ENCODE data around the gene FILIP1. TPM values are rescaled to one million over a fixed set of nuclear protein-coding genes. Genes with fewer than 3 reads are reported as not detected.

The FILIP1 gene
- total and polyA plus RNA-seq, 10 of the 15 experiments (the other 5 are each of a cell fraction or from before 2014, with no cell fraction given) = 0.23 to 2.0 (median 0.44) TPM

DNA sequence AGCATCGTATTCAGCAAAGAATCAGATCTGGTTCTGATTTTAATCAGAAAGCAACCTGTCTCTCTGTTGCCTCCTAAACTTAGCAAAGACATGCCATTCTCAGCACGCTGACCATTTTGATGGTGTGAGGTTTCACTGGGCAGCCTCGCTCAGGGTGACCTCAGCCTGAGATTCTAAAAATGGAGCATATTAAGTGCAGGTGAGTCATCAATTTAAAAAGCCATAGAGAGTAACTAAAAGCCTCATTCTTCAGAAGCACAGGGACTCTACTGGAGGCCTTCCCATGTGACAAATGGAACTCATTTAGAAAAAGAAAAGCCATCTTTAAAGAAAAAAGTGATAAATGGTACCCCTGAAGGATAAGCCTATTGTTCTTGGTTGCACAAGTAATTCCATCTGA lies 91.3 kb downstream of the FILIP1 start:
- TF ChIP-seq BHLHE40 (IDR thresholded peaks at IDR 0.05; ENCODE audit: borderline replicate concordance in 1 of 2, low read depth in 2 of 2, low read length in 1 of 2) = peak in 1 of 2 experiments; percentile 6; a peak in 1 of 4 replicates
- TF ChIP-seq, protein P1, sequence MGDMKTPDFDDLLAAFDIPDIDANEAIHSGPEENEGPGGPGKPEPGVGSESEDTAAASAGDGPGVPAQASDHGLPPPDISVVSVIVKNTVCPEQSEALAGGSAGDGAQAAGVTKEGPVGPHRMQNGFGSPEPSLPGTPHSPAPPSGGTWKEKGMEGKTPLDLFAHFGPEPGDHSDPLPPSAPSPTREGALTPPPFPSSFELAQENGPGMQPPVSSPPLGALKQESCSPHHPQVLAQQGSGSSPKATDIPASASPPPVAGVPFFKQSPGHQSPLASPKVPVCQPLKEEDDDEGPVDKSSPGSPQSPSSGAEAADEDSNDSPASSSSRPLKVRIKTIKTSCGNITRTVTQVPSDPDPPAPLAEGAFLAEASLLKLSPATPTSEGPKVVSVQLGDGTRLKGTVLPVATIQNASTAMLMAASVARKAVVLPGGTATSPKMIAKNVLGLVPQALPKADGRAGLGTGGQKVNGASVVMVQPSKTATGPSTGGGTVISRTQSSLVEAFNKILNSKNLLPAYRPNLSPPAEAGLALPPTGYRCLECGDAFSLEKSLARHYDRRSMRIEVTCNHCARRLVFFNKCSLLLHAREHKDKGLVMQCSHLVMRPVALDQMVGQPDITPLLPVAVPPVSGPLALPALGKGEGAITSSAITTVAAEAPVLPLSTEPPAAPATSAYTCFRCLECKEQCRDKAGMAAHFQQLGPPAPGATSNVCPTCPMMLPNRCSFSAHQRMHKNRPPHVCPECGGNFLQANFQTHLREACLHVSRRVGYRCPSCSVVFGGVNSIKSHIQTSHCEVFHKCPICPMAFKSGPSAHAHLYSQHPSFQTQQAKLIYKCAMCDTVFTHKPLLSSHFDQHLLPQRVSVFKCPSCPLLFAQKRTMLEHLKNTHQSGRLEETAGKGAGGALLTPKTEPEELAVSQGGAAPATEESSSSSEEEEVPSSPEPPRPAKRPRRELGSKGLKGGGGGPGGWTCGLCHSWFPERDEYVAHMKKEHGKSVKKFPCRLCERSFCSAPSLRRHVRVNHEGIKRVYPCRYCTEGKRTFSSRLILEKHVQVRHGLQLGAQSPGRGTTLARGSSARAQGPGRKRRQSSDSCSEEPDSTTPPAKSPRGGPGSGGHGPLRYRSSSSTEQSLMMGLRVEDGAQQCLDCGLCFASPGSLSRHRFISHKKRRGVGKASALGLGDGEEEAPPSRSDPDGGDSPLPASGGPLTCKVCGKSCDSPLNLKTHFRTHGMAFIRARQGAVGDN (IDR thresholded peaks at IDR 0.05) = no peak
- TF ChIP-seq ATF7 (IDR thresholded peaks at IDR 0.05; ENCODE audit: low read depth) = 0 out of 2 replicates have a peak, but pooled peaks have one; percentile 61
- peak; percentile 19; the same call in 1 of the 2 replicates for TF ChIP-seq MTA2 (IDR thresholded peaks at IDR 0.05; ENCODE audit: low read depth)
- TF ChIP-seq GATAD2B (conservative IDR thresholded peaks at IDR 0.05; ENCODE audit: low read depth) = no peak
- no peak for TF ChIP-seq SREBF1 (IDR thresholded peaks at IDR 0.05; ENCODE audit: low read length)
- peak; percentile 49 for TF ChIP-seq MEF2B (IDR thresholded peaks at IDR 0.05; ENCODE audit: partially characterized antibody, poor library complexity, severe bottlenecking)
- no peak for TF ChIP-seq MXI1 (IDR thresholded peaks at IDR 0.05; ENCODE audit: low read depth, low read length)
- ATAC-seq (peak; percentile 94), DNase-seq (ENCODE audit: low read depth, low spot score) (no peak), FAIRE-seq (peak; percentile 35)
- no peaks in the 10 kb centered on the region for H4K20me1 ChIP-seq (ENCODE audit: control insufficient read depth, insufficient read depth)
- BruUV-seq (replicated peaks) = no TSS peak
- ChIA-PET POLR2A (no interaction called here), SMC1A (ENCODE audit: uncharacterized antibody, unreplicated experiment) (interaction anchor here (0.6 kb wide), 1 partner anchor 189 kb away, joined by 3 read pairs; no protein-coding TSS in a partner anchor), RAD21 (ENCODE audit: unreplicated experiment) (interaction anchor here (1.6 kb wide), 1 partner anchor 20 kb away, joined by 4 read pairs; no protein-coding TSS in a partner anchor), CTCF (no interaction called here)
- intact Hi-C loops (cut with micrococcal nuclease; ENCODE audit: unreplicated experiment) (no loop called here), in situ Hi-C loops (cut with MboI) (no loop called here)
- no peaks in the 10 kb centered on the region for H3K36me3 ChIP-seq (ENCODE audit: control insufficient read depth in 2 of 2, insufficient read depth in 2 of 2, low read length in 1 of 2)
- H3K27me3 ChIP-seq (replicated peaks in 1 of 2; ENCODE audit: control insufficient read depth in 2 of 2, insufficient read depth in 2 of 2, low read length in 1 of 2) = no peaks in the 10 kb centered on the region
- H2AFZ ChIP-seq (ENCODE audit: control insufficient read depth, low read depth, low read length) = no peak overlapping the region
- H3K4me3 ChIP-seq = no peak overlapping the region
- H3K4me2 ChIP-seq (ENCODE audit: control insufficient read depth, insufficient read depth) = no peak overlapping the region
- 11% methylated on average over 3 of the region's 3 CpGs for WGBS (ENCODE audit: insufficient coverage, insufficient replicate concordance, low lambda C conversion rate, missing lambda C conversion rate)
- H3K9ac ChIP-seq (ENCODE audit: control insufficient read depth, insufficient read depth, low read length) = no peak overlapping the region
- no peaks in the 10 kb centered on the region for H3K9me3 ChIP-seq (replicated peaks; ENCODE audit: control insufficient read depth, insufficient read depth, low read length)
- no peaks in the 10 kb centered on the region for H3K79me2 ChIP-seq (ENCODE audit: control insufficient read depth, insufficient read depth, low read length)
- H3K4me1 ChIP-seq (ENCODE audit: control insufficient read depth, insufficient read depth, low read length) = no peaks in the 10 kb centered on the region
- H3K27ac ChIP-seq (ENCODE audit: control insufficient read depth, insufficient read depth) = no peak overlapping the region

Measured in GM12878 (cell line).